ENCODE results near the gene KNDC1.

GRCh38 chr10:133187906-133188681, 28.1 kb downstream of the KNDC1 start:
- TF ChIP-seq CTCF (IDR thresholded peaks at IDR 0.05): no peak
- no peak for TF ChIP-seq POLR2A (IDR thresholded peaks at IDR 0.05)
- TF ChIP-seq EP300 (IDR thresholded peaks at IDR 0.05): no peak
